ENCODE measurements around the gene DNAH8.

Gene DNAH8

GRCh38 chr6:39026175-39026574 lies 311.1 kb downstream of the DNAH8 start:
- no peak for DNase-seq

DNA sequence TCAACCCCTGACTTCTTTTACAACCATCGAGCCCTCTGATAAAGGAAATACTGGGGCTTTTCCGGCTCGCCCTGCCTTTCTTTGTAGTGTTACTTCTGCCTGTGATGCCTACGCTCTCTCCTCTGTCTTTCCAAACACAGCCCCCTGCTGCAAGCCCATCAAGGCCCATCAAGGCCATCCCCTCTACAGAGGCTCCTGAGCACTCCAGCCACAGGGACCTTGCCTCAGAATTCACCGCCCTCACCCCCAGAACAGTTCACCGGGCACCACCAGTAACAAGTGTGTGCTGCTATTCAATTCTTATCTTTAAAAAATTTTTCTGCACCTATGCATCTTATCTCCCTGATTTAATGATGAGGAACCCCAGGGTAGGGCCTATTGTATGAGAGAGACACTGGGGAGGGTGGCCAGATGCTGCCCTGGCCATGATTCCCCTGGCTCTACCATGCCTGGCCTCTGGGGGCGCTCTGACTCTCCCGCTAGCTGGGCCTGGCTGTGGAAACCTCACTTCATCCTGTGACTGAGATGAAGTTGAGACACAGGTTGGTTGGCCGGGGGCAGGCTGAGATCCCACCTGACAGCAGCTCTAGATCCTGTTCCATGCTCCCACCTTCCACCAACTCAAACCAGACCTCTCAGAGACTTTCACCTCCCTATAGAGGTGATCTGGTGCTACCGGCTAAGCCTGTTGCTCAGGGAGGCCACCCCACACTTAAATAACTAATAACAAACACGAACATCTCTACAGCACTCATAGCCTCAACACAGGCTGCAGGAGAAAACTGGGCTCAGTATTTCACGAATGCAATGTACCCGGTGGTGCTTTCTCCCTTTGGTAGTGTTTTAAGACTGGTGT lies 314.3 kb downstream of the DNAH8 start:
- peak; percentile 71 for DNase-seq

DNA sequence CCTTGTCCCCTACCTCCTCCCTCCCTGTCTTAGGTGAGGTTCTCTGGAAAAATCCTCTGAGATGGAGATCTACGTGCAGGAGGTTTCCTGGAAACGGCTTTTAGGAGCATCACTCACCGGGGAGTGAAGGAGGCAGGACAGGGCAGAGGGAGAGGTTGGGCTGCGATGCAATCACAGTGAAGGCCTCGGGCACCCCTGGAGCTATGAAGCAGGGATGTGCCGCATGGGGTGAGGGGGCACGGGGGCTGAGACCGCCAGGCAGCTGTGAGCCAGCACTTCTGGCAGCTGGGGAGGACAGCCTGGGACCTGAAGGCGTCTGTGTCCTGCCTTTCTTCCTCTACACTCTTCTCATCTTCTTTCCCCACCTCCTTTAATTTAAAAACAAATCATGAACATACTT lies 320.6 kb downstream of the DNAH8 start:
- peak; percentile 38 for DNase-seq

- DNase-seq, result peak; percentile 12
These were observed 322.0 kb downstream of the DNAH8 start for GRCh38 chr6:39037082-39037508.

DNA sequence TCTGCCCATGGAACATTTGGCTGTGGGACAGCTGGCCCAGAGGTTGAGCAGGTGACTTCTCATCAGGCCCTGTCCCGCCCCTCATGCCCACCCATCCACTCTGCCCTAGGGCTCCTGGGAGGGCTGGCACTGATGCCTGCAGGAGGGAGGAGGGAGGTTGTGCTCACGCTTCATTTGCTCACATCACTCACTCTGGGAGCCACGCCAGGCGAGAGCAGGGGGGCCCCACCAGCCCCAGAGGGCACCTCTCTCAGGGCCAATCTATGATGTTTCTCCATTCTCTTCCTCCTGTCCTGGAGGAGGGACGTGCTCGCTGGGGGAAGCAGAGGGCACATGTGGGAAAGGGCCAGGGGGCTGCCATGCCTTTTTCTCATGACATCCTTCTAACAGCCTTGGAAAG lies 322.6 kb downstream of the DNAH8 start:
- DNase-seq, result peak; percentile 25

DNA sequence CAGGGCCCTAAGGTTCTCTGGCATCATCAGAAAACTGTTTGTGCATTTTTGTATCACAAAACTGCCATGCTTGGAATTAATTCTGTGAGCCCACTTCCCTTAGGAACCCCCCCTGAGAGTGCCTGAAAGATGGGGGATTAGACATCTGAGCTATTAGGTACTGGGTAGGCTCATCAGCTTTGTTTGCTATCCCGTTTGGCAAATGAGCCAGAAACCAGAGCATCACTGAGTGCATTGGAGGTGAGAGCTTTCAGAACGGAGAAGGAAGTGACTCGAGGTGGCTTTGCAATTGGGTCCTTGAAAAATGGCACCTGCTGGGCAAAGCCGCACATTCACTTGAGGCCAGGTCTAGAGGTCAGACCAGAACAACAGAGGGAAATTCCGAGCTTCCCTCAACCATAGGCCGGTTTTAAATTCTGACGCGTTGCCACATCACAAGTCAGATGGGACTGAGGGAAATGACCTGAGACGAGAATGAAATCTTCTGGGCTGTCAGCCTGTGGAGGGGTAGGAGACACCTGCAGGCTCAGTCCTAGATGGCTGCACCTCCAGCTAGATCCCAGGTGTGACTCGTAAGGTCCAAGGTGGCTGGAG lies 325.1 kb downstream of the DNAH8 start:
- no peak for DNase-seq

DNA sequence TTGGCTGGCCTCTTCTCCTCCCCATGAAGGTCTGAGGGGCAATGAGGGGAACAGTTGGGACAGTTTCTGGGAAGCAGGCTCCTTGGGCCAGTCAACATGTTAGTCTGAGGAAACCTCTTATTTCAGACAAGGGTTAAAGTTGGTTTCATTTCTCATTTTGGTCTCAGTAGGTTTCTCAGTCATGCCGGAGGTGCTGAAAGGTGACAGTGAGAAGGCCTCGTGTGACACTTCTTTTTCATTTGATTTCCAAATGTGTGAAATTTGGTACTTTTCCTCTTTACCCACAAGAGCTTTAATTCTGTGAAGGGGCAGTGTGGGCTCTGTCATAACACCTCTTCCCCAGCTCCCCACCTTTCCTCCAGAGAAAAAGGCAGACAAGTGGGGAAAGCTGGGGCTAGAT lies 326.0 kb downstream of the DNAH8 start:
- no peak for DNase-seq

DNA sequence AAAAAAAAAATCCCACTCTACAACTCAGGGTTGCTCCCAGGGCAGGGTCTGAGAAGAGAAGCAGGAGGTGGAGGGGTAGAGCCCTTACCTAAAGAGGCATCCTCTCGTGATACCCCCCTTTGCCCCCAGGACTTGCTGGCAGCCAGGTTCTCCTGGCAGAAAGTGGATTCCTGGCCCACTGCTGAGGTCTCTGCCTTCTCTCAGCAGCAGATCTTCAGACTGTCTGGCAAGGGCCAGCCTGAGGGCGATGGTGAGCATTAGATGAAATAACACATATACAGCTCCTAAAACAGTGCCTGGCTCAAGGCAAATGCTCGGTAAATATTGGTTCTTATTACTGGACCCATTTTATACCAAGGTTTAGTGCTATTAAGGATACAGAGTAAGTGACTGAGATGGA lies 328.7 kb downstream of the DNAH8 start:
- DNase-seq, result peak; percentile 54

DNA sequence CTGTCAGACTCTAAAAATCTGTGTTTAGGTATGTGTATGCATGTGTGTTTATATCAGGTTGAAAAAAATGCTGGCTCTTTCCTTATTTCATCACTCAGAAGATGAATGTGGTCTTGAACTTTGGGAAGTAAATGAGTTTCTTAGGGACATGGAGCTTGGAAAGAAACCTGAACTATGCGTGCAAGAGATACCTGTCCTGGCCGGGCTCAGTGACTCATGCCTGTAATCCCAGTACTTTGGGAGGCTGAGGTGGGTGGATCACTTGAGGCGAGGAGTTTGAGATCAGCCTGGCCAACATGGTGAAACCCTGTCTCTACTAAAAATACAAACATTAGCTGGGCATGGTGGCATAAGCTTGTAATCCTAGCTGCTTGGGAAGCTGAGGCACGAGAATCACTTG lies 329.1 kb downstream of the DNAH8 start:
- peak; percentile 56 for DNase-seq

GRCh38 chr6:39047434-39048327 lies 332.6 kb downstream of the DNAH8 start:
- DNase-seq, result peak; percentile 46

DNA sequence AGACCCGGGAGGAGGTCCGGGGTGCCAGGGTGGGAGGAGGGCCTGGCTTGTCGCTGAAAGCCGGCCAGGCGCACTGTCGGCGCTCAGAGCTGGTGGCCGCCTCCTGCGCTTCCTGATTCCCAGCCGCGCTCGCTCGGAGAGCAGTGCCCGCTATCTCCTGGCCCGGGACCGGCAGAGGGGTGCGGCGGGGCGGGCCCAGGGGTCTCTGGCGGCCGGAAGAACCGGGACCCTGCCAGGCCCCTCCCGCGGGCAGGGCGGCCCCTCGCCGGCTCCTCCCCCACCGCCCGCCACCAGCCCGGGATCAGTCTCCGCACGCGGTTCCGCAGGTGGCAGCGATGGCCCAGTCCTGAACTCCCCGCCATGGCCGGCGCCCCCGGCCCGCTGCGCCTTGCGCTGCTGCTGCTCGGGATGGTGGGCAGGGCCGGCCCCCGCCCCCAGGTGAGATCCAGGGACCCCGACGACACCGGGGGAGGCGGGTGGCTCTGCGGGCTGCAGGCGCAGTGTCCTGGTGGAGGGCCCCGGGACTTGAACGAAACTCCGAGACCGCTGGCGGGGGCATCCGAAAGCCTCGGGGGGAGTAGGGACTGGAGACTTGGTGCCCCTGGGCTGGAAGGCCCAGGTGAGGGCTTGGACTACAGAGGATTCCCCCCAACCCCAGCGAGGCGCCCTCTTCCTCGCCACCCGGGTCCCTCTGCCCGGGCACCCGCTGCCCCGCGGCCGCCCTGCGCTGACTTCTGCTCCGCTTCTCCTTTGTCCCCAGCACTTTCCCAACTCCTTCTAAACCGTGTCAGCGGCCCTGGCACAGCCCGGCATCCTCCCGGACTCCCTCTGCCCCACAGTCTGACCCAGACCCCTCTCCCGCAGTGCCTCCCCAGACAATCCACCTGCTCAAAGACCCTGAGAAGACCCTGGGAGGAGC lies 333.6 kb downstream of the DNAH8 start, which contains the start of gene GLP1R:
GLP1R (plus strand) TSS at position 301 of the 919 bp plus-strand sequence; CDS start at position 361, 60 bp downstream.
- peak; percentile 64 for DNase-seq

- DNase-seq, result peak; percentile 52
These were observed 334.6 kb downstream of the DNAH8 start for GRCh38 chr6:39049575-39050283.

DNA sequence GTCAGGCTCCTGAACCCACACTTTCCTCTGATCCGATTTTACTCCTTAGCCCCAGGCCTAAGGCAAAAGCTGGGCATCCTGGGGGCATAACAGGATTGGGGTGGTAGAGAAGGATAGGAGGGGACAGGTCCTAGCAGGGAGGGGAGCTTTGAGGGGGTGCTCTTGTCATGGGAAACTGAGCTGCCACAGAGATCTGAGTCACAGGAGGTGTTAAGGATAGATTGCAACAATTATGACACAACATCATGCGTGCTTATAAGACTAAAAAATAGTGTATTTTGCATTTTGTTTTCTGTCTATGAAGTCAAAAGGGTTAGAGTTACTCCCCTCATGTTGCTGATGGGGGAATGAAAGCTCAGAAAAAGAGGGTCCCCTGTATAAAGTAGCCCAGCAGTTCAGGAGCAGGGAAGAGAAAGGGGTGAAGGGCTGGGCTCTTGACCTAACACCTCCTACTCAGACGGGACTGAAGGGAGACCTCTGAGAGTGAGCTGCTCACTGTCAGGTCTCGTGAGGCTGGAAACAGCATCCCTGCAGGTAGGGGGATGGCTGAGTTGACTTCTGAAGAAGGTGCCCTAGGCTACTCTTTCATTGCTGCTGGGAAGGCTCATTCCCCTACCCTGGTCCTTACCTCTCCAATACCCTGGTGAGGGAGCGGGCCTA lies 335.5 kb downstream of the DNAH8 start:
- peak; percentile 43 for DNase-seq

GRCh38 chr6:39051399-39052122 lies 336.4 kb downstream of the DNAH8 start:
- peak; percentile 89 for DNase-seq

DNA sequence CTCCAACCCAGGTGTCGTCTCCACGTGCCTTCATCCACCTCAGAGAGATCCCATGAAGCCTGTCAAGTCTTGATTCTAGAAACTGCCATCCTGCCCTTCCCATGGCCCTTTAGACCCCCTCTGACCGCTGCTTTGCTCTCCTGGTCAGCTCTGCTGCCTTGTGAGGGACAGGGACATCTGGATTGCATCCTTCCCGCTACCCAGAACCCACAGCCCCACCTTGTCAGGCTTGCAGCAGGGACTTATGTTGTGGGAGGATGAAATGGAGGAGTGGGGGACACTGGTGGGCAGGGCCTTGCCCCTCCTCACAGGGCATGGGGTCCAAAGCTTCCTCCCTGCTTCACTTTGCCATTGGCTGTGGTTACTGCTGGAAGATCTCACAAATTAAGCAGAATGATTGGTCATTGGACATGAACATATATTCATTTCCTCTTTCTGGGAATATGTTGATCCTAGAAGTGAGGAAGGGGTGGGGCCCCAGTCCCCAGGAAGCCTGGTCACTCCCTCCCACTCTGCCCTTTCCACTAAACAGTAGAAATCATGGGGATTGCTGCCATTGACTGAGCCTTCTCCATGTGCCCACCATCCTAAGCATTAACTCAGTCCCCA lies 338.0 kb downstream of the DNAH8 start:
- peak; percentile 43 for DNase-seq

DNA sequence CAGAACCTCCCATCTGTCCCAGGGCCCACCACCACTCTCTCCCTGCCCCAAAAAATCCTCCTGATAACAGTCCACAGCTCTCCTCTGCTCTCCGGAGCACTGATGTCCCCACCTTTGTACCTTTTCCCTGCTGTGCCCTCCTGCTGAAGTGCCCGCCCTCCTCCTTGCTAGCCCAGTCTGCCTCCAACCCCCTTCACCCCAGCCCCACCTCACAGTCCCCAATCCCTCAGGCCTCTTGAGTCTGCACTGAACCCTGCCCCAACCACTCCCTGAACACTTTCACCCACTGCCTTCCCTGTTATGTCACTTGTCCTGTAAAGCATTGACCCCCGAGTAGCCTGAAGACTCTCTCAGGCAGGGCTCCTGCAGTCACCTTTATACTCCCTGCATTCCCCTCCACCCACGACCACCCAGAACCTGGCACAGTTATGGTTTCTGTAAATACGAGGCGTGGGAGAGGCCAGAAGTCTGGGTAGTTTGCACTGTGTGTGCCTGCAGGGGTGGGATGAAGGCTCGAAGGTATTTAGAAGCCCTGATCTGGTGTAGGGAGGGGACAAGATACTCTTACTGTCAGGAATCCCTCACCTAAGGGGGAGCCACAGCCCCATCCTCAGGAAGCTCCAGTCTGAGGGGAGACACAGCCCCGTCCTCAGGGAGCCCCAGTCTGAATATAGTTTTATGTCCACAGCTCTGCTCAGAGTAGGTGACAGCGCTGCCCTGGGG lies 338.9 kb downstream of the DNAH8 start:
- peak; percentile 50 for DNase-seq

- peak; percentile 55 for DNase-seq
These were observed 339.5 kb downstream of the DNAH8 start for GRCh38 chr6:39054577-39055142.

DNA sequence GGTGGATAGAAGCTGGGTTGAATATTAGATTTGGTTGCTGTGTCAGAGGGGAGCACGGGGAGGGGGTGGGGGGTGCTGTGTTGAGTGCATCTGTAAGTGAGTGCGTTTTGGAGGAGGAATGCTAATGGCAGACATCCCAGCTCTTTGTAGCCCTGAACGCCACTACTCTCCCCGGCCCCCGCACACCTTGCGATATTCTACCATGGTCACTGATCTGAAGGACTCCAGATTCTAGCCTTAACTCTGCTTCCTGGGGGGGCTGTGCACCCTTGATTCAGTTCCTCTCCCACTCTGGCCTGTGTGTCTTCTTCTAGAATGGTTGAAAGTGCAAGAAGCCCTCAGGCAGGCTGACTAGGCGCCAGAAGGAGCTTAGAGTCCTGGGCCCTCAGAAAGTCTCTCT lies 340.6 kb downstream of the DNAH8 start:
- DNase-seq, result no peak

DNA sequence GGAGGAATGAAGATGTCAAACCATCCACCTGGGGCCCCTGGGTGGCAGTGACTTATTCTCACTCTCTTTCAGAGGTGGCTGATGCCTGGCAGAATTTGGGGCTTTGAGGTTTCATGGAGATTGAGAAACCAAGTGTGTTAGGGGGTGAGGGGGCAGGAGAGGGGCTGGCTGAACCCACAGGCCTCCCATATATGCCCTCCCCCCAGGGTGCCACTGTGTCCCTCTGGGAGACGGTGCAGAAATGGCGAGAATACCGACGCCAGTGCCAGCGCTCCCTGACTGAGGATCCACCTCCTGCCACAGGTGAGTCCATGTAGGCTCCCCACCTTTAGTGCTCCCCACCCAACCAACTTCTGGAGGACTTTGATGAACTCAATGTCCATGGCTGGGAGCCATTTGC lies 341.1 kb downstream of the DNAH8 start:
- DNase-seq, result no peak

All from islet precursor cell (in vitro differentiated cells).